Upper lobe of left lung (tissue), 6 donors: ENCODE measurements around the gene CCDC102B. TPM values are rescaled to one million over a fixed set of nuclear protein-coding genes. Genes with fewer than 3 reads are reported as not detected.

Experiments used
- ATAC-seq, 2 donors: fragments of 200-7000 bp; cut with Tn5 transposase; one replicate each; pipeline ENCODE4 v1.9.1; 2022; ENCODE audit warnings: mild to moderate bottlenecking in 2 of 2, moderate library complexity in 2 of 2; ENCODE audit not compliant: low FRiP score in 2 of 2
- DNase-seq, 2 donors: peaks; one replicate each; pipeline ENCODE4 v3.0.0-alpha.2; 2019 to 2020
- H3K27ac ChIP-seq, 4 donors: fragments of 200-600 bp; sonication (generic); one replicate each; pipeline ENCODE4 v1.5.1; 2016 to 2019
- H3K27me3 ChIP-seq, 4 donors: fragments of 200-600 bp; sonication (generic); one replicate each; pipeline ENCODE4 v1.5.1; 2017 to 2019
- H3K36me3 ChIP-seq, 4 donors: fragments of 200-600 bp; sonication (generic); one replicate each; pipeline ENCODE4 v1.5.1; 2016 to 2019
- H3K4me1 ChIP-seq, 4 donors: fragments of 200-600 bp; sonication (generic); one replicate each; pipeline ENCODE4 v1.5.1; 2018 to 2019
- H3K4me3 ChIP-seq, 4 donors: fragments of 200-600 bp; sonication (generic); one replicate each; pipeline ENCODE4 v1.5.1; 2017 to 2019; ENCODE audit warnings: mild to moderate bottlenecking in 2 of 4, moderate library complexity in 1 of 4
- H3K9me3 ChIP-seq, 4 donors: fragments of 200-600 bp; sonication (generic); one replicate each; pipeline ENCODE4 v1.5.1; 2018 to 2019
- EP300 ChIP-seq, 4 donors: sonication (generic); formaldehyde crosslinking; IDR thresholded peaks; one replicate each; pipeline ENCODE4 v1.5.1; 2017; ENCODE audit warnings: antibody characterized with exemption in 4 of 4, control low read depth in 2 of 4
- POLR2A ChIP-seq, 4 donors: fragments of 450-650 bp; IDR thresholded peaks; one replicate each; pipeline ENCODE4 v1.5.1; 2016 to 2017; ENCODE audit warnings: antibody characterized with exemption in 4 of 4, mild to moderate bottlenecking in 2 of 4
- POLR2AphosphoS5 ChIP-seq, 2 donors: sonication (generic); formaldehyde crosslinking; IDR thresholded peaks; one replicate each; pipeline ENCODE4 v1.5.1; 2017; ENCODE audit warnings: antibody characterized with exemption in 2 of 2
- WGBS, 2 donors: methylation state at CpG; one replicate each; pipeline ENCODE4 v1.1.5; 2017 to 2018; 5-methylcytosine and 5-hydroxymethylcytosine counted together
- total RNA-seq, 6 donors: library from RNA; depleted of rRNA in 4 of 6; stranded (reverse); fragments of >200 nt in 4 of 6; gene quantifications; one replicate each; pipeline versions ENCODE4 v1.1.0 to v1.2.1, GENCODE V29; 2016 to 2021
- TF ChIP-seq, protein P1 (sequence below), 6 experiments: fragments of 450-650 bp in 4 of 6; fragments of 200-600 bp in 2 of 6; sonication (generic) in 2 of 6; IDR thresholded peaks; one replicate each; pipeline ENCODE4 v1.5.1; 2016 to 2019; ENCODE audit warnings: antibody characterized with exemption in 6 of 6
- donor health status: DM: no; HTN: no; CAD: no; lungs with moderate emphysema.
- donor health status: DM: no; HTN: yes; CAD: no; lungs with severe emphysema.

Gene CCDC102B
- total RNA-seq, 6 donors from 2014 or later = 6.2 to 51.3 (median 20.3) TPM

DNA sequence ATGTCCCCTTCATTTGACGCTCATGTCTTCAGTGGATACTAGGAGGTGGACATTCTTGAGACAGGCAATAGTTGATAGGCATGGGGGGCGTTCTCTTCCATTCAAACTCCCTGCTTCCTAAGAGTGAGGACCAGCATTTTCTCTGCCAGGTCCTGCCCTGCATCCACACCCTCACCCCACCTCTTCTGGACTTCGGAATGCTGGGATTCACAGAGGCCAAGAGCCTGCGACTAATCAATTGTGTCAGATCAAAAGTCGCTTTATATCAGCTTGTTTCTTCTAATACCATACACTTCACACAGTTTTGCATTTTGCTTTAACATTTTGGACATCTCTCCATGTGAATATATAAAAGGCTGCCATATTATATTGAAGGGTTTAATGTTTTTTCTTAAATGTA is 210.7 kb downstream of the CCDC102B start:
- Histone ChIP-seq H3K4me3 (no peak overlapping the region), H3K27me3 (no peaks in the 10 kb centered on the region), H3K36me3 (no peaks in the 10 kb centered on the region), H3K4me1 (no peaks in the 10 kb centered on the region), H3K27ac (no peak overlapping the region), H3K9me3 (no peaks in the 10 kb centered on the region)
- no peak for DNase-seq
- ATAC-seq = no peak
- no peak for TF ChIP-seq POLR2A (IDR thresholded peaks at IDR 0.05)
- 82 to 86% methylated on average over 5 of the region's 5 CpGs for WGBS, 2 donors

- WGBS, 2 donors = 60 to 63% methylated on average over 8 of the region's 8 CpGs
- Histone ChIP-seq H3K36me3 (no peaks in the 10 kb centered on the region), H3K27ac (no peak overlapping the region), H3K4me1 (no peaks in the 10 kb centered on the region), H3K4me3 (no peak overlapping the region), H3K27me3 (no peaks in the 10 kb centered on the region), H3K9me3 (no peaks in the 10 kb centered on the region)
- DNase-seq = no peak
- TF ChIP-seq, protein P1, sequence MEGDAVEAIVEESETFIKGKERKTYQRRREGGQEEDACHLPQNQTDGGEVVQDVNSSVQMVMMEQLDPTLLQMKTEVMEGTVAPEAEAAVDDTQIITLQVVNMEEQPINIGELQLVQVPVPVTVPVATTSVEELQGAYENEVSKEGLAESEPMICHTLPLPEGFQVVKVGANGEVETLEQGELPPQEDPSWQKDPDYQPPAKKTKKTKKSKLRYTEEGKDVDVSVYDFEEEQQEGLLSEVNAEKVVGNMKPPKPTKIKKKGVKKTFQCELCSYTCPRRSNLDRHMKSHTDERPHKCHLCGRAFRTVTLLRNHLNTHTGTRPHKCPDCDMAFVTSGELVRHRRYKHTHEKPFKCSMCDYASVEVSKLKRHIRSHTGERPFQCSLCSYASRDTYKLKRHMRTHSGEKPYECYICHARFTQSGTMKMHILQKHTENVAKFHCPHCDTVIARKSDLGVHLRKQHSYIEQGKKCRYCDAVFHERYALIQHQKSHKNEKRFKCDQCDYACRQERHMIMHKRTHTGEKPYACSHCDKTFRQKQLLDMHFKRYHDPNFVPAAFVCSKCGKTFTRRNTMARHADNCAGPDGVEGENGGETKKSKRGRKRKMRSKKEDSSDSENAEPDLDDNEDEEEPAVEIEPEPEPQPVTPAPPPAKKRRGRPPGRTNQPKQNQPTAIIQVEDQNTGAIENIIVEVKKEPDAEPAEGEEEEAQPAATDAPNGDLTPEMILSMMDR (IDR thresholded peaks at IDR 0.05) = no peak
- TF ChIP-seq POLR2AphosphoS5 (IDR thresholded peaks at IDR 0.05) (no peak), POLR2A (IDR thresholded peaks at IDR 0.05) (no peak), EP300 (IDR thresholded peaks at IDR 0.05) (no peak)
- ATAC-seq = no peak
Observed at GRCh38 chr18:69021211-69021805, 223.4 kb downstream of the CCDC102B start.

- no peaks in the 10 kb centered on the region for H3K4me1 ChIP-seq
- H3K36me3 ChIP-seq = no peaks in the 10 kb centered on the region
- whole genome bisulfite sequencing, 2 donors = 75 to 90% methylated on average over 1 of the region's 1 CpG
- TF ChIP-seq EP300 (IDR thresholded peaks at IDR 0.05) (no peak), POLR2AphosphoS5 (IDR thresholded peaks at IDR 0.05) (no peak), POLR2A (IDR thresholded peaks at IDR 0.05) (no peak)
- TF ChIP-seq, protein P1 (IDR thresholded peaks at IDR 0.05) = no peak
- ATAC-seq (no peak), DNase-seq (no peak)
- H3K9me3 ChIP-seq = no peaks in the 10 kb centered on the region
- H3K27me3 ChIP-seq = no peaks in the 10 kb centered on the region
- no peak overlapping the region for H3K4me3 ChIP-seq
- no peak overlapping the region for H3K27ac ChIP-seq
Observed at GRCh38 chr18:69022426-69022825, 224.5 kb downstream of the CCDC102B start.

DNA sequence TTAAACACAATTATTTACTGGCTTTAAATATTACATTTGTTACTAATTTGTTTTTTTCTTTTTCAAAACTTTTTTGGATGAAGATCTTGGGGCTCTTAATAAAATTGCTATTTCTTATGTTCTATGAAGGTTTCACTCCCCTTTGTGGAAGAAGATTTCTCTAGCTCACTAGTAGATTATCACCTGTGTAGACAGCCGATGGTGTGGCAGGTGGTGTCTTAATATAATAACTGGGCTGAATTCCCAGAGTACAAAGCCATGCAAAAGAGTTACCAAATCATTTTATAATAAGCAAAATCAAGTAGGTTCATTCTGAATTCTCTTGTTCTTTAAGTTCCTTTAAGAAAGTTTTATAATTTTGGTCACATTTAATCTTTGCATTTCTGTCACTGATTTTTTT is 233.7 kb downstream of the CCDC102B start:
- Histone ChIP-seq H3K4me3 (no peak overlapping the region), H3K9me3 (no peaks in the 10 kb centered on the region), H3K27me3 (no peaks in the 10 kb centered on the region), H3K4me1 (no peaks in the 10 kb centered on the region), H3K27ac (no peak overlapping the region), H3K36me3 (no peaks in the 10 kb centered on the region)
- TF ChIP-seq EP300 (IDR thresholded peaks at IDR 0.05) = no peak
- TF ChIP-seq, protein P1 (IDR thresholded peaks at IDR 0.05) = no peak
- no peak for TF ChIP-seq POLR2AphosphoS5 (IDR thresholded peaks at IDR 0.05)
- TF ChIP-seq POLR2A (IDR thresholded peaks at IDR 0.05) = no peak
- 82 to 84% methylated on average over 1 of the region's 1 CpG for WGBS, 2 donors
- no peak for ATAC-seq
- no peak for DNase-seq

DNA sequence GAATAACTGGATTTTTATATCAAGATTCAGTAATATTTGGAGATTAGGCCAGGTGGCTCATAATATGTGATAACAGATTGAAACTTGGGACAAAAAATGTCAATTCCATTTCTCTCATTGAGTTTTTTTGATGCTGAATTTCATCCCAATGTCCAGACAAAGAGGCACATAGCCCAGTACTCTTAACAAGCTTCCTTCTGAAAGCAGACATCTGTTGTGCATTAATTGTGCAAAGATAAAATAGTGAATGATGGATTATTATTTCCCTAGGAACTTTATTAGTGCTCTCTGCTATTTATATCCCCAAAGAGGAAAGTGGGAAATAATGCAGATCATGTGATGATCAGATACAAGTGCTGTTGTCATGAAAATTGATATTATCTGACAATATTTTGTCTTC is 234.1 kb downstream of the CCDC102B start:
- no peak overlapping the region for H3K27ac ChIP-seq
- no peak for TF ChIP-seq POLR2AphosphoS5 (IDR thresholded peaks at IDR 0.05)

GRCh38 chr18:69035756-69036155 is 237.9 kb downstream of the CCDC102B start:
- WGBS, 2 donors = 86% methylated on average over 1 of the region's 1 CpG
- no peaks in the 10 kb centered on the region for H3K4me1 ChIP-seq
- H3K4me3 ChIP-seq = no peak overlapping the region
- no peaks in the 10 kb centered on the region for H3K27me3 ChIP-seq
- no peak overlapping the region for H3K27ac ChIP-seq
- DNase-seq (no peak), ATAC-seq (no peak)
- TF ChIP-seq, protein P1 (IDR thresholded peaks at IDR 0.05) = no peak
- TF ChIP-seq POLR2A (IDR thresholded peaks at IDR 0.05) = no peak
- no peak for TF ChIP-seq EP300 (IDR thresholded peaks at IDR 0.05)
- TF ChIP-seq POLR2AphosphoS5 (IDR thresholded peaks at IDR 0.05) = no peak
- no peaks in the 10 kb centered on the region for H3K36me3 ChIP-seq
- no peaks in the 10 kb centered on the region for H3K9me3 ChIP-seq

More for the DNA sequence above, 234.1 kb downstream of the CCDC102B start:
- Histone ChIP-seq H3K4me3 (no peak overlapping the region), H3K4me1 (no peaks in the 10 kb centered on the region), H3K27me3 (no peaks in the 10 kb centered on the region), H3K36me3 (no peaks in the 10 kb centered on the region), H3K9me3 (no peaks in the 10 kb centered on the region)
- ATAC-seq (no peak), DNase-seq (no peak)
